Heart left ventricle (tissue), 16 donors: ENCODE measurements around the gene PFN2. TPM values are rescaled to one million over a fixed set of nuclear protein-coding genes. Genes with fewer than 3 reads are reported as not detected.

Experiments used
- ATAC-seq, 4 donors: fragments of 200-7000 bp; cut with Tn5 transposase; one replicate each; pipeline ENCODE4 v1.9.1; 2020 to 2022; ENCODE audit warnings: moderate library complexity in 4 of 4, mild to moderate bottlenecking in 3 of 4, moderate number of reproducible peaks in 1 of 4
- DNase-seq, 5 donors: peaks; one replicate each; pipeline ENCODE4 v3.0.0-alpha.2; 2020
- H3K27ac ChIP-seq, 12 donors: fragments of 200-600 bp; sonication (generic) in 4 of 12; one replicate each; pipeline versions ENCODE4 v1.5.0 to v1.8.0; 2016 to 2022; ENCODE audit warnings: mild to moderate bottlenecking in 2 of 12
- H3K27me3 ChIP-seq, 9 donors: fragments of 200-600 bp; sonication (generic) in 2 of 9; one replicate each; pipeline versions ENCODE4 v1.5.1 to v1.8.0; 2016 to 2022; ENCODE audit warnings: mild to moderate bottlenecking in 3 of 9
- H3K36me3 ChIP-seq, 9 donors: fragments of 200-600 bp; sonication (generic) in 2 of 9; one replicate each; pipeline versions ENCODE4 v1.5.0 to v1.8.0; 2018 to 2022; ENCODE audit warnings: mild to moderate bottlenecking in 2 of 9
- H3K4me1 ChIP-seq, 12 donors: fragments of 200-600 bp; sonication (generic) in 4 of 12; one replicate each; pipeline versions ENCODE4 v1.5.0 to v1.8.0; 2016 to 2022; ENCODE audit warnings: mild to moderate bottlenecking in 3 of 12
- H3K4me3 ChIP-seq, 12 donors: fragments of 200-600 bp; sonication (generic) in 4 of 12; one replicate each; pipeline versions ENCODE4 v1.5.0 to v1.8.0; 2017 to 2022; ENCODE audit warnings: mild to moderate bottlenecking in 9 of 12, moderate library complexity in 4 of 12
- H3K9me3 ChIP-seq, 12 donors: fragments of 200-600 bp; sonication (generic) in 4 of 12; one replicate each; pipeline versions ENCODE4 v1.5.0 to v1.8.0; 2016 to 2022; ENCODE audit warnings: mild to moderate bottlenecking in 1 of 12
- CTCF ChIP-seq, 12 donors: fragments of 200-600 bp; sonication (generic) in 4 of 12; IDR thresholded peaks; one replicate each; pipeline versions ENCODE4 v1.5.0 to v1.8.0; 2018 to 2022; ENCODE audit warnings: antibody characterized with exemption in 12 of 12, mild to moderate bottlenecking in 5 of 12
- POLR2A ChIP-seq, 2 donors: fragments of 450-650 bp; IDR thresholded peaks; one replicate each; pipeline ENCODE4 v1.6.1; 2017; ENCODE audit warnings: antibody characterized with exemption in 2 of 2, mild to moderate bottlenecking in 2 of 2, moderate library complexity in 2 of 2
- WGBS, 4 donors: extraction: QIAGEN DNeasy Blood & Tissue Kit in 2 of 4; methylation state at CpG; one replicate each; pipeline versions ENCODE4 v1.1.5 to v1.1.7; 2013 to 2018; 5-methylcytosine and 5-hydroxymethylcytosine counted together
- intact Hi-C, 10 donors: fragments of 100-400 bp; cut with DNase I; formaldehyde crosslinking; loops; one replicate each; pipeline versions ENCODE4 v1.11.1 to v1.14.2; 2022
- polyA plus RNA-seq, 2 donors: library from polyadenylated mRNA; stranded (reverse); fragments of 200-250 nt; gene quantifications; one replicate each; pipeline ENCODE4 v1.2.3, GENCODE V29; 2013
- total RNA-seq, 9 donors: library from RNA; depleted of rRNA in 2 of 9; stranded (reverse); fragments of >200 nt in 2 of 9; fragmentation: NEBNext Ultra II Directional in 3 of 9; extraction: Animal tissue kit (Norgen Biotek cat#: 25700) in 3 of 9; gene quantifications; one replicate each; pipeline versions ENCODE4 v1.1.0 to v1.2.4, GENCODE V29; 2016 to 2023
- donor health status: ischemic (EF 13 %, LVEDD 7.1; RV severe dilation, severe dysfunction).
- donor health status: healthy with polysubstance abuse.
- donor health status: DM: no; HTN: yes; CAD: no.
- donor health status: DM: no; HTN: no; CAD: no.
- donor health status: ischemic (EF 25% LVEDD 6.9; RV normal size, moderate dysfunction).
- donor health status: ischemic (EF 25% LVEDD 5.7; RV mildly dilated, moderate dysfunction).
- donor health status: healthy.
- donor health status: DM: yes; HTN: yes; CAD: no.
- donor health status: ischemic (EF 35%, LVEDD 5.7; RV mildly dilated, moderate dysfunction).
- donor health status: nonischemic (EF 11% LVEDD 7.7; RV severe dilation, severe dysfunction).
- donor health status: DM: yes; HTN: yes; CAD: no.
- donor health status: PGD.
- donor health status: ischemic (EF 29% LVEDD 5.4; RV normal size, mild dysfunction).
- donor health status: nonischemic (EF 23%, LVEDD 6.1; RV moderate dilation, normal function).

The PFN2 gene
- total and polyA plus RNA-seq, 11 donors, result 31.4 to 89.3 (median 66.1) TPM

GRCh38 chr3:149963485-149963884, 7.2 kb downstream of the PFN2 start:
- H3K9me3 ChIP-seq, result no peaks in the 10 kb centered on the region
- intact Hi-C loops, result loop anchor here in 6 of 10 donors (10.0 kb wide), 3 partner anchors 251 to 531 kb away; partner anchors contain the start of gene TSC22D2 (in 1 of the 6)
- H3K27ac ChIP-seq, result no peak overlapping the region
- peaks cover 0 to 49% (median 20%) of the 10 kb centered on the region in 9 donors for H3K36me3 ChIP-seq
- no peaks in the 10 kb centered on the region for H3K27me3 ChIP-seq
- DNase-seq (no peak), ATAC-seq (no peak)
- H3K4me3 ChIP-seq, result no peak overlapping the region
- TF ChIP-seq CTCF (IDR thresholded peaks at IDR 0.05), result no peak
- no peak for TF ChIP-seq POLR2A (IDR thresholded peaks at IDR 0.05)
- H3K4me1 ChIP-seq, result peaks cover 0 to 33% (median 16%) of the 10 kb centered on the region in 12 donors
- 76 to 99% (median 92%) methylated on average over 2 of the region's 2 CpGs for WGBS, 4 donors

- H3K4me1 ChIP-seq, result peaks cover 0 to 21% (median 9%) of the 10 kb centered on the region in 12 donors
- ATAC-seq, result no peak
- no peak overlapping the region for H3K27ac ChIP-seq
- H3K4me3 ChIP-seq, result no peak overlapping the region
- TF ChIP-seq CTCF (IDR thresholded peaks at IDR 0.05) (no peak), POLR2A (IDR thresholded peaks at IDR 0.05) (no peak)
- no peaks in the 10 kb centered on the region for H3K27me3 ChIP-seq
- intact Hi-C loops, result no loop called here
- no peaks in the 10 kb centered on the region for H3K9me3 ChIP-seq
- no peak for DNase-seq
- H3K36me3 ChIP-seq, result peaks cover 0 to 42% (median 15%) of the 10 kb centered on the region in 9 donors
Observed at GRCh38 chr3:149959443-149959842, 11.3 kb downstream of the PFN2 start.

- H3K9me3 ChIP-seq, result no peaks in the 10 kb centered on the region
- peaks cover 0 to 15% (median 5%) of the 10 kb centered on the region in 12 donors for H3K4me1 ChIP-seq
- ATAC-seq (no peak), DNase-seq (no peak)
- TF ChIP-seq CTCF (IDR thresholded peaks at IDR 0.05) (no peak), POLR2A (IDR thresholded peaks at IDR 0.05) (no peak)
- 89 to 95% (median 91%) methylated on average over 3 of the region's 3 CpGs for WGBS, 4 donors
- no peaks in the 10 kb centered on the region for H3K27me3 ChIP-seq
- H3K36me3 ChIP-seq, result peaks cover 0 to 39% (median 11%) of the 10 kb centered on the region in 9 donors
- intact Hi-C loops, result no loop called here
- no peak overlapping the region for H3K4me3 ChIP-seq
- no peak overlapping the region for H3K27ac ChIP-seq
Observed at GRCh38 chr3:149958171-149958796, 12.4 kb downstream of the PFN2 start.

GRCh38 chr3:149957361-149958125, 13.2 kb downstream of the PFN2 start:
- peaks cover 0 to 22% (median 5%) of the 10 kb centered on the region in 12 donors for H3K4me1 ChIP-seq
- no peak overlapping the region for H3K27ac ChIP-seq
- intact Hi-C loops, result no loop called here

More at GRCh38 chr3:149957361-149958125, 13.2 kb downstream of the PFN2 start:
- no peaks in the 10 kb centered on the region for H3K27me3 ChIP-seq
- DNase-seq (no peak), ATAC-seq (no peak)
- peaks cover 0 to 37% (median 7%) of the 10 kb centered on the region in 9 donors for H3K36me3 ChIP-seq
- H3K9me3 ChIP-seq, result no peaks in the 10 kb centered on the region
- TF ChIP-seq POLR2A (IDR thresholded peaks at IDR 0.05) (no peak), CTCF (IDR thresholded peaks at IDR 0.05) (no peak)
- H3K4me3 ChIP-seq, result no peak overlapping the region
- WGBS, 4 donors, result 96 to 98% (median 98%) methylated on average over 3 of the region's 3 CpGs
